GM12878 (cell line): Measurements from ENCODE around the gene CHMP4B. TPM values are rescaled to one million over a fixed set of nuclear protein-coding genes. Genes with fewer than 3 reads are reported as not detected.

Source experiments
- ATAC-seq: fragments of 200-7000 bp; cut with Tn5 transposase; 3 replicates; pipeline ENCODE4 v1.9.1; 2020; ENCODE audit warnings: mild to moderate bottlenecking, moderate library complexity
- BruUV-seq: library from RNA; stranded (reverse); fragments of 400-500 nt; replicated peaks from 2 replicates; lab custom pipeline; 2021; lab: Mats Ljungman, UMichigan
- CTCF ChIA-PET: fragments of 300-600 bp; sonication (Branson Sonifier 250); formaldehyde crosslinking; extraction: SDS; loops from one replicate; lab custom pipeline; 2021; ENCODE audit warnings: inconsistent platforms; lab: Yijun Ruan, JAX
- POLR2A ChIA-PET: fragments of 350-600 bp; formaldehyde crosslinking; extraction: SDS; loops from one replicate; lab custom pipeline; 2021; ENCODE audit warnings: inconsistent platforms; lab: Charles Lee
- RAD21 ChIA-PET: fragments of 300-600 bp; sonication (Branson Sonifier 250); formaldehyde crosslinking; loops from one replicate; lab custom pipeline; 2023; ENCODE audit warnings: antibody characterized with exemption; ENCODE audit not compliant: unreplicated experiment; lab: Charles Lee
- SMC1A ChIA-PET: fragments of 300-600 bp; sonication (Branson Sonifier 250); formaldehyde crosslinking; loops from one replicate; lab custom pipeline; 2023; ENCODE audit not compliant: unreplicated experiment, uncharacterized antibody; lab: Charles Lee
- DNase-seq: peaks from one replicate; pipeline ENCODE4 v3.0.0-alpha.2; 2011; ENCODE audit warnings: low read depth, low spot score
- FAIRE-seq: peaks from 3 replicates; lab custom pipeline; 2011; peaks lifted over from hg19 to GRCh38; lab: Jason Lieb, UNC
- H2AFZ ChIP-seq: 2 replicates; pipeline ENCODE4 v1.6.0; 2011; ENCODE audit warnings: low read depth, low read length, control low read depth; ENCODE audit not compliant: control insufficient read depth
- H3K27ac ChIP-seq: 2 replicates; pipeline ENCODE4 v1.5.1; 2011; ENCODE audit warnings: control low read depth; ENCODE audit not compliant: control insufficient read depth, insufficient read depth
- H3K27me3 ChIP-seq, 2 experiments: replicated peaks in 1 of 2; 2 replicates each; pipeline versions ENCODE4 v1.6.0 to v1.6.1; 2011; ENCODE audit warnings: low read length in 1 of 2; ENCODE audit not compliant: control insufficient read depth in 2 of 2, insufficient read depth in 2 of 2
- H3K36me3 ChIP-seq, 2 experiments: 2 replicates each; pipeline ENCODE4 v1.5.1; 2011; ENCODE audit warnings: low read length in 1 of 2; ENCODE audit not compliant: control insufficient read depth in 2 of 2, insufficient read depth in 2 of 2
- H3K4me1 ChIP-seq: 2 replicates; pipeline ENCODE4 v1.6.1; 2011; ENCODE audit warnings: mild to moderate bottlenecking, low read length, moderate library complexity, mixed read lengths; ENCODE audit not compliant: control insufficient read depth, insufficient read depth
- H3K4me2 ChIP-seq: 2 replicates; pipeline ENCODE4 v1.6.0; 2011; ENCODE audit warnings: control low read depth; ENCODE audit not compliant: control insufficient read depth, insufficient read depth
- H3K4me3 ChIP-seq: fragments of 200-600 bp; sonication (generic); 2 replicates; pipeline ENCODE4 v1.5.1; 2016
- H3K79me2 ChIP-seq: 2 replicates; pipeline ENCODE4 v1.6.0; 2011; ENCODE audit warnings: low read length; ENCODE audit not compliant: control insufficient read depth, insufficient read depth
- H3K9ac ChIP-seq: 2 replicates; pipeline ENCODE4 v1.8.0; 2011; ENCODE audit warnings: low read length, control low read depth, mixed read lengths; ENCODE audit not compliant: control insufficient read depth, insufficient read depth
- H3K9me3 ChIP-seq: replicated peaks from 3 replicates; pipeline ENCODE4 v1.5.1; 2011; ENCODE audit warnings: mild to moderate bottlenecking, low read length; ENCODE audit not compliant: control insufficient read depth, insufficient read depth
- H4K20me1 ChIP-seq: 2 replicates; pipeline ENCODE4 v1.6.0; 2011; ENCODE audit not compliant: control insufficient read depth, insufficient read depth
- BCL11A ChIP-seq: IDR thresholded peaks from 2 replicates; pipeline ENCODE4 v1.6.1; 2011; ENCODE audit warnings: low read depth, low read length
- BHLHE40 ChIP-seq, 2 experiments: fragments of 450-650 bp in 1 of 2; IDR thresholded peaks; 2 replicates each; pipeline ENCODE4 v1.6.1; 2011 to 2017; ENCODE audit warnings: low read depth in 2 of 2, borderline replicate concordance in 1 of 2, improper control_type of control experiment in 1 of 2, low read length in 1 of 2, mild to moderate bottlenecking in 1 of 2
- EP300 ChIP-seq, 2 experiments: fragments of 150-350 bp in 1 of 2; IDR thresholded peaks; 2 replicates each; pipeline ENCODE4 v1.6.1; 2011 to 2012; ENCODE audit warnings: low read depth in 2 of 2, low read length in 2 of 2, borderline replicate concordance in 1 of 2, improper control_type of control experiment in 1 of 2, inconsistent platforms in 1 of 2; ENCODE audit not compliant: control insufficient read depth in 1 of 2
- RUNX3 ChIP-seq: IDR thresholded peaks from 2 replicates; pipeline ENCODE4 v1.6.1; 2012; ENCODE audit warnings: low read length, inconsistent platforms
- SIX5 ChIP-seq: IDR thresholded peaks from 2 replicates; pipeline ENCODE4 v1.6.1; 2011; ENCODE audit warnings: mild to moderate bottlenecking, low read depth, low read length, moderate library complexity; ENCODE audit not compliant: severe bottlenecking
- WGBS: methylation state at CpG from one replicate; pipeline ENCODE4 v1.1.6; 2016; ENCODE audit warnings: low lambda C conversion rate; ENCODE audit not compliant: insufficient replicate concordance, insufficient coverage; ENCODE audit errors: missing lambda C conversion rate; 5-methylcytosine and 5-hydroxymethylcytosine counted together
- in situ Hi-C: fragments of 300-500 bp; cut with MboI; formaldehyde crosslinking; loops from 9 replicates; pipeline ENCODE4 v1.14.3; 2018; ENCODE audit warnings: mixed read lengths
- intact Hi-C: fragments of 100-400 bp; cut with micrococcal nuclease; formaldehyde crosslinking; loops from one replicate; pipeline ENCODE4 v1.14.2; 2022; ENCODE audit not compliant: unreplicated experiment
- polyA plus RNA-seq, 11 experiments: library from polyadenylated mRNA; depleted of rRNA in 4 of 11; unstranded in 6 of 11; stranded (reverse) in 5 of 11; fragments of >200 nt; fragmentation: Nextera tagmentation in 4 of 11; fragmentation: Illumina TruSeq in 1 of 11; extraction: Ambion mirVana in 4 of 11; extraction: Trizol in 1 of 11; gene quantifications; 1 replicate in 1 of 11; 2 replicates in 10 of 11; pipeline versions ENCODE4 v1.2.1 to v1.2.3, GENCODE V29; 2011 to 2016; ENCODE audit warnings: inconsistent platforms in 2 of 11, missing spikeins in 2 of 11, low read depth in 1 of 11
- total RNA-seq, 4 experiments: library from RNA; depleted of rRNA in 3 of 4; stranded (reverse); fragments of >200 nt in 3 of 4; fragmentation: Illumina TruSeq in 1 of 4; extraction: Trizol in 1 of 4; gene quantifications; 2 replicates each; pipeline versions ENCODE4 v1.2.1 to v1.2.3, GENCODE V29; 2013 to 2021

Gene CHMP4B
- total and polyA plus RNA-seq, 10 of the 15 experiments (the other 5 are each of a cell fraction or from before 2014, with no cell fraction given) = 4.2 to 118 (median 49.6) TPM

GRCh38 chr20:33851842-33852466, 40.8 kb downstream of the CHMP4B start:
- SMC1A ChIA-PET = no interaction called here
- POLR2A ChIA-PET = interaction anchor here (0.5 kb wide), 1 partner anchor 1815 kb away, joined by 3 read pairs; no protein-coding TSS in a partner anchor
- RAD21 ChIA-PET = no interaction called here
- H4K20me1 ChIP-seq = peaks cover 2% of the 10 kb centered on the region
- no peaks in the 10 kb centered on the region for H3K9me3 ChIP-seq
- intact Hi-C loops = no loop called here
- peaks cover 8% of the 10 kb centered on the region for H3K79me2 ChIP-seq
- TF ChIP-seq SIX5 (no peak), BHLHE40 (IDR thresholded peaks at IDR 0.05; ENCODE audit: borderline replicate concordance in 1 of 2, low read depth in 2 of 2, low read length in 1 of 2) (0 out of 4 replicates have a peak, but pooled peaks of 1 of the 2 experiments have one; percentile 38), RUNX3 (peak; percentile 64), BCL11A (no peak), EP300 (IDR thresholded peaks at IDR 0.05; ENCODE audit: borderline replicate concordance in 1 of 2, control insufficient read depth in 1 of 2, low read depth in 2 of 2, low read length in 2 of 2) (no peak)
- TF ChIP-seq, all 136 proteins: peak for 2
- Histone ChIP-seq H3K27me3 (no peaks in the 10 kb centered on the region), H3K9ac (no peak overlapping the region), H3K36me3 (peaks cover 41 to 42% of the 10 kb centered on the region in 2 experiments), H3K27ac (no peak overlapping the region), H2AFZ (no peak overlapping the region), H3K4me2 (no peak overlapping the region), H3K4me1 (no peaks in the 10 kb centered on the region; the same call in 1 of the 2 replicates), H3K4me3 (no peak overlapping the region)
- in situ Hi-C loops = no loop called here
- ATAC-seq = no peak
- BruUV-seq = no TSS peak
- peak; percentile 44 for FAIRE-seq
- 82% methylated on average over 13 of the region's 13 CpGs for WGBS
- no peak for DNase-seq
- CTCF ChIA-PET = interaction anchor here (0.6 to 0.7 kb wide), 2 partner anchors 60 to 251 kb away, joined by 3 read pairs; no protein-coding TSS in a partner anchor
